NCI-H446 treated with DMSO at 0.1 percent for 48 hours (cell line): ENCODE data around the gene B9D1.

Experiments
- DNase-seq: peaks from one replicate; lab custom pipeline; 2025; lab: John Stamatoyannopoulos, UW

B9D1 gene

GRCh38 chr17:19388791-19389785 lies 26.6 kb upstream of the B9D1 start:
- no peak for DNase-seq

DNA sequence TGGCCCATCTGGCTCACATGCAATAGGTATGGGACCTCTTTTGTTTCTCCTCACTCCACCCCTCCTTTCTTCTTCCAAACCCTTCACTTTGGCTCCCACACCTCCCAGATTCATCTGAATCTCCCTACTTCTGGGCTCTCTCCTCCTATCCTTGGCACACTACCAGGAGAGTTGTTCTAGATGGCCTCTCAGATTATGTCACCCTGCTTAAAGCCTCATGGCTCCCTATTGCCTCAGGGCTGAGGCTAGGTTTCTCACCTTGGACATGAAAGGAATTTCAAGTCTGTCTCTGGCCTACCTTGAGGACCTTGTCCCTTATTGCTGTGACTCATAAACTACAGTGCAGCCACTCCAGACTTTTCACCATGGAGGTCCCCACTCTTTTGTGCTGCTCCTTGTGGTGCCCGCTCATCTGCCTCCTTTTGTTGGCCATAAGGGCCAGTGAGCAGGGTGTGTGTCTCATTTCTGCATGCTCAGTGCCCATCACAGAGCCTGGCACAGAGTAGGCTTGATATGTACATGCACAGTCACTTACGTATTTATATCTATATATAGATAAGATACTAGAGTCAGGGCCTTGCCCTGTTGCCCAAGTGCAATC lies 25.5 kb upstream of the B9D1 start:
- DNase-seq: peak; percentile 96

- peak; percentile 99 for DNase-seq
Measured at GRCh38 chr17:19386974-19387920, 24.7 kb upstream of the B9D1 start, which contains the start of gene MFAP4. Gene MFAP4 (minus strand): TSS chr17:19387190. CDS start chr17:19387155, 35 bp downstream.

- no peak for DNase-seq
Measured at GRCh38 chr17:19386051-19386929, 23.8 kb upstream of the B9D1 start.

DNA sequence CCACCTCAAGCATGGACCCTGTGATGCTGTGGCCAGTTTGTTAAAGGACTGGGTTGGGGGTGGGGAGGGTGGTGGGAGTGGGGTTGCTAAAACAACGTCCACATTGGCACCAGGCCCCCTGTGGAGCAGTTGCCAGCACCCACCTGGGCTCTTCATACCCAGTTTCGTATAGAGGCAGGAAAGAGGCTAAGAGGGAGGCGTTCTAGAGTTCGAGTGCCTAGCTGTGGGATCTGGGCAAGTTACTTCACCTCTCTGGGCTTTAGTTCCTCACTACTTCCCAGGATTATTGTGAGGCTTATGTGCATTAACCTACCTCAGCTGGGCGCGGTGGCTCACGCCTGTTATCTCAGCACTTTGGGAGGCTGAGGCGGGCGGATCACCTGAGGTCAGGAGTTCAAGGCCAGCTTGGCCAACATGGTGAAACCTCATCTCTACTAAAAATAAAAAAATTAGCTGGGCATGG lies 23.0 kb upstream of the B9D1 start:
- DNase-seq: no peak

DNA sequence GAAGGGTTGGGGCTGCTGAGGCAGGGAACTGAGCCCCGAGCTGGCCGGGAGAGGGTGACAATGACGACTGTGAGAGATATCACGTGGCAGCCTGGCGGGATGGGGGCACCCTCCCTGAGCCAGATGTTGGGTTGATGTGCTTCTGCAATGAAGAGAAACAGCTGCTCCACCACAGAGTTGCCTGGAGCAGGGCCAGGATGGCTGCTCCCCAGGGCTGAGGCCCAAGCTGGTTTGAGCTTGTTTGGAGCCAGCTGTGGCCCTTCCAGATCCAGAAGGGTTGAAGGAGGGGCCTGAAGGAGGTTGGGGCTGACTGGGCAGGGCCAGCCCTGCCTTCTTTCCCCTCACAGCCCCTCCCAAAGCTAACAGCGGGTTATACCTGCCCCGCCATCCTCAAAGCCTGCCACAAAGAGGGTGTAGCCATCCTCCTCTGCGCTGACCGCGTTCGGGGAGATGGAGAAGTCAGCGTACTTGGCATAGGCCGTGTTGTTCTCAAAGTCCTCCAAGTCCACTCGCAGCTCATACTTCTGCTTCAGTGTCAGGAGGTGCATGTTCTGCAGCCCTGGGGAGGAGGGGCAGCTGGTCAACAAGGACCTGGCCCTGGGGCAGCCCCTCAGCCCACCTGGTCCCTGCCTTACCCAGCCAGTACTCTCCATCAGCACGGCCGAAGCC lies 22.3 kb upstream of the B9D1 start:
- peak; percentile 84 for DNase-seq

DNA sequence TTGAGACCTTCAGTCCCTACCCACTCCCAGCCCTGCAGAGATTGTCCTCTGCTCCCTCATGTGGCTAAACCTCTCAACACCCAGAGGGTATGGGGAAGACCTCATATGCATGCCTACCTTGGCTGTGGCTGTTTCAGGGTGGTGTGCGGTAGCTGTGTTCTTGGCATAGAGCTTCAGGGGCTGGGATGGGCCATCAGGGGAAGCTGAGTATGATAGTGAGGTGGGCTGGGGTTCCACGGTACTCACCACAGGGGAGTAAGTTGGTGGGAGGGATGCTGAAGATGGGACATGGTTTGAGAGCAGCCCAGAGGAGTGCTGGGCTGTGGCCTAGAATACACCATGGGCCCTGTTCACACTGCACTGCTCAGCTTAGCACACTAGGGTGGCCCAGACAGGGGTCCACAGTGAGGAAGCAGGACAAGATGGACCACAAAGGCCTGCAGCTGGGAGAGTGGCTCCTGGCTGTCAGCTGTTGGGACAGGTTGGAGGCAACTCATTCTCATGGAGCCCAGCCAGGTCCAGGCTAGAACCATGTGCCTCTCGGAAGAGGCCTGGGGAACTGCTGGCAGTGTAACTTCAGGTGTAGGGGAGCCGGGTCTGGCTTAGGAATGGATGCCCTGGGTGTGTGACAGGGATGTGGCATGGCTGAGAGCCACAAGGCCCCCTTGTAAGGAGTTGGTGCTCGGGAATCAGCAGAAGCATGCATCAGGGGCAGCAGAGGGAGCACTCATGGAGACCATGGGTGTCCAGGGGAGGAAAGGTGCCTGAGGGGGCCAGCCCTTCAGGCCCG lies 21.4 kb upstream of the B9D1 start:
- DNase-seq: no peak

DNA sequence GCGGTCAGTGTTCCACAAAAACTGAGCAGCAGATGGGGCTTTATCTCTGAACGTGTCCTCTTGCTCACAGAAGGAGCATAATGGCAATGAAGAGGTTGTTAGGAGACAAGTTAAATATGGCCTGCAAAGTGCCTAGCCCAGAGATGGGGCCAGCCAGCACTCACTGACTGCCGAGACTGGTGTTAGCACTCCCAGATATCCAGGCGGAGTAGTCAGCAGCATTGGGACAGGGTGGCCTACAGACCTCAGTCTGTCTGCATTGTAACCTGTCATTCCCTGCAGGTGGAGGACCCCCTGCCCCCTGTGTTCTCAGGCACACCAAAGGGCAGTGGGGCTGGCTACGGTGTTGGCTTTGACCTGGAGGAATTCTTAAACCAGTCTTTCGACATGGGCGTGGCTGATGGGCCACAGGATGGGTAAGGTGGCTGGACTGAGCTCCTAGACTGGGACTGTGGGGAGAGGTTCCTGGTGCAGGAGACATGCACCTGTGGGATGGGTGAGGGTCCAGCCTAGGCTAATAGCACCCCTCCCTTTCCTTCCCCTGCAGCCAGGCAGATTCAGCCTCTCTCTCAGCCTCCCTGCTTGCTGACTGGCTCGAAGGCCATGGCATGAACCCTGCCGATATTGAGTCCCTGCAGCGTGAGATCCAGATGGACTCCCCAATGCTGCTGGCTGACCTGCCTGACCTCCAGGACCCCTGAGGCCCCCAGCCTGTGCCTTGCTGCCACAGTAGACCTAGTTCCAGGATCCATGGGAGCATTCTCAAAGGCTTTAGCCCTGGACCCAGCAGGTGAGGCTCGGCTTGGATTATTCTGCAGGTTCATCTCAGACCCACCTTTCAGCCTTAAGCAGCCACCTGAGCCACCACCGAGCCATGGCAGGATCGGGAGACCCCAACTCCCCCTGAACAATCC lies 20.3 kb upstream of the B9D1 start:
- DNase-seq: no peak

DNA sequence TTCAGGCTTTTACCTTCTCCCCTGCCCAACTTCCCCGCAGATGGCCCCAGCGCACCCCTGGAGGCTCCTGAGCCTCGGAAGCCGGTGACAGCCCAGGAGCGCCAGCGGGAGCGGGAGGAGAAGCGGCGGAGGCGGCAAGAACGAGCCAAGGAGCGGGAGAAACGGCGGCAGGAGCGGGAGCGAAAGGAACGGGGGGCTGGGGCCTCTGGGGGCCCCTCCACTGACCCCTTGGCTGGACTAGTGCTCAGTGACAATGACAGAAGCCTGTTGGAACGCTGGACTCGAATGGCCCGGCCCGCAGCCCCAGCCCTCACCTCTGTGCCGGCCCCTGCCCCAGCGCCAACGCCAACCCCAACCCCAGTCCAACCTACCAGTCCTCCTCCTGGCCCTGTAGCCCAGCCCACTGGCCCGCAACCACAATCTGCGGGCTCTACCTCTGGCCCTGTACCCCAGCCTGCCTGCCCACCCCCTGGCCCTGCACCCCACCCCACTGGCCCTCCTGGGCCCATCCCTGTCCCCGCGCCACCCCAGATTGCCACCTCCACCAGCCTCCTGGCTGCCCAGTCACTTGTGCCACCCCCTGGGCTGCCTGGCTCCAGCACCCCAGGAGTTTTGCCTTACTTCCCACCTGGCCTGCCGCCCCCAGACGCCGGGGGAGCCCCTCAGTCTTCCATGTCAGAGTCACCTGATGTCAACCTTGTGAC lies 19.4 kb upstream of the B9D1 start:
- DNase-seq: no peak

GRCh38 chr17:19381361-19381740 lies 18.8 kb upstream of the B9D1 start:
- no peak for DNase-seq

DNA sequence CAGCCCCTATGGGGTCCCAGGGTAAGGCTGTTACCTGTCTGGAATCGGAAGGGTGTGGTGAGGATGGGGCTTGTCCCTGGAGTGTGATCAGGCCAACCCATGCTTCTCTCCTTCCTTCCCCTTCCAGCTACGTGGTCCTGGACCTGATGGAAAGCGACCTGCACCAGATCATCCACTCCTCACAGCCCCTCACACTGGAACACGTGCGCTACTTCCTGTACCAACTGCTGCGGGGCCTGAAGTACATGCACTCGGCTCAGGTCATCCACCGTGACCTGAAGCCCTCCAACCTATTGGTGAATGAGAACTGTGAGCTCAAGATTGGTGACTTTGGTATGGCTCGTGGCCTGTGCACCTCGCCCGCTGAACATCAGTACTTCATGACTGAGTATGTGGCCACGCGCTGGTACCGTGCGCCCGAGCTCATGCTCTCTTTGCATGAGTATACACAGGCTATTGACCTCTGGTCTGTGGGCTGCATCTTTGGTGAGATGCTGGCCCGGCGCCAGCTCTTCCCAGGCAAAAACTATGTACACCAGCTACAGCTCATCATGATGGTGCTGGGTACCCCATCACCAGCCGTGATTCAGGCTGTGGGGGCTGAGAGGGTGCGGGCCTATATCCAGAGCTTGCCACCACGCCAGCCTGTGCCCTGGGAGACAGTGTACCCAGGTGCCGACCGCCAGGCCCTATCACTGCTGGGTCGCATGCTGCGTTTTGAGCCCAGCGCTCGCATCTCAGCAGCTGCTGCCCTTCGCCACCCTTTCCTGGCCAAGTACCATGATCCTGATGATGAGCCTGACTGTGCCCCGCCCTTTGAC lies 18.2 kb upstream of the B9D1 start:
- DNase-seq: no peak

DNA sequence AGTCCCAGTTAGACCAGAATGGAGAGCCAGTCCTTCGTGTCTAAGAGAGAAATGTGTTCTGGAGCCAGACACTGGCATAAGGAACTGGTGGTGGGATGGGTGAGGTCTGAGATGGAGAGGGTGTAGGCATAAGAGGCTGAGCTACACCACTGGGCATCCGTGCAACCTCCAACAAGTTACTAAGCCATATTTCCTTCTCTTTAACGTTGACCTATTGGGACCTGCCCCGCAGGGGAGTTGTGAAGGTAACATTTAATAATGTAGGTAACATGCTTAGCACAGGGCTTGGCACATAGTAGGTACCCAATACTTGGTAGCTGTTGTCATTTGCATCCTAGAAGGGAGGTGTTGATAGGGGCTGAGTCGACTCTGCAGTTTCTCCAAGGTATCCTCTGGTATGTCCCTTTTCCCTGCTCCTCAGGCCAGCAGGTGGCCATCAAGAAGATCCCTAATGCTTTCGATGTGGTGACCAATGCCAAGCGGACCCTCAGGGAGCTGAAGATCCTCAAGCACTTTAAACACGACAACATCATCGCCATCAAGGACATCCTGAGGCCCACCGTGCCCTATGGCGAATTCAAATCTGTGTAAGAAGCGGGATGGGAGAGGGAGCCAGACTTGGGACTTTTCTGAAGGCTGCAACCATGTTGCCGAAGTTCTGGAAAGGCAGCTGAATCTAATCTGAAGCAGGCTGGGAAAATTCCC lies 17.0 kb upstream of the B9D1 start:
- DNase-seq: no peak

DNA sequence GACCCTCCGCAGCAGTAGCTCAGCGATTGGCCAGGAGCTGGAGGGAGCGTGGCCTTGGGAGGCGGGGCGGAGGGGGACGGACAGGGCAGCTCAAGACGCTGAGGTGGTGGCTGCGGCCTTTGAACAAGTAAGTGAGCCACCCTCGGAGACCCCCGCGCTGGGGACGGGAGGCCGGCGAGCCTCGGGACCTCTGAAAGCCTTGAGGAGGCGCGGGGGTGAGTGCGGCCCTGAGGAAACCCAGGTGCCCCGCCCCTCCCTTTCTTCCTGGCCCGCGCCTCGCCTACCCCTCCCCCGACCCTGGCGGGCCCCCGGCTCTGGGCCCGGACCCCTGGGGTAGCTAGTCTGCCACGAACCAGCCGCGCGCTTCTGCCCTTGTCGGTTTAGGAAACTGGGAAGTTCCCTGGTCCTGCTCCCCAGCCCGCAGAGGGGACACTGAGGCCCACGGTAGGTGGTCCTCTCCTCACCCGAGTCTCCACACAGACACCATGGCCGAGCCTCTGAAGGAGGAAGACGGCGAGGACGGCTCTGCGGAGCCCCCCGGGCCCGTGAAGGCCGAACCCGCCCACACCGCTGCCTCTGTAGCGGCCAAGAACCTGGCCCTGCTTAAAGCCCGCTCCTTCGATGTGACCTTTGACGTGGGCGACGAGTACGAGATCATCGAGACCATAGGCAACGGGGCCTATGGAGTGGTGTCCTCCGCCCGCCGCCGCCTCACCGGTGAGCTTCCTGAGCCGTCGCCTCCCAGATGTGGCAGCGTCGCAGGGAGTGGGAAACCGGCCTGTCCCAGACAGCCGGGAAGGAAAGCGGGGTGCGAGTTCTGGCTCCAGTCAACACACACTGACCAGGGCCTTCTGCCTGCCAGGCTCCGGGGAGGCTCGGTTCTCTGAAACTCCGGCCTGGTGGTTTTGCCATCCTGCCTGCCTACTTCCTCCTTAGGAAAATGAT lies 16.2 kb upstream of the B9D1 start, which contains the start of gene MAPK7:
Gene MAPK7, plus strand, starts transcription at position 83 of the 945 bp plus-strand sequence. Its CDS starts 403 bp downstream, at position 486.
- no peak for DNase-seq

DNA sequence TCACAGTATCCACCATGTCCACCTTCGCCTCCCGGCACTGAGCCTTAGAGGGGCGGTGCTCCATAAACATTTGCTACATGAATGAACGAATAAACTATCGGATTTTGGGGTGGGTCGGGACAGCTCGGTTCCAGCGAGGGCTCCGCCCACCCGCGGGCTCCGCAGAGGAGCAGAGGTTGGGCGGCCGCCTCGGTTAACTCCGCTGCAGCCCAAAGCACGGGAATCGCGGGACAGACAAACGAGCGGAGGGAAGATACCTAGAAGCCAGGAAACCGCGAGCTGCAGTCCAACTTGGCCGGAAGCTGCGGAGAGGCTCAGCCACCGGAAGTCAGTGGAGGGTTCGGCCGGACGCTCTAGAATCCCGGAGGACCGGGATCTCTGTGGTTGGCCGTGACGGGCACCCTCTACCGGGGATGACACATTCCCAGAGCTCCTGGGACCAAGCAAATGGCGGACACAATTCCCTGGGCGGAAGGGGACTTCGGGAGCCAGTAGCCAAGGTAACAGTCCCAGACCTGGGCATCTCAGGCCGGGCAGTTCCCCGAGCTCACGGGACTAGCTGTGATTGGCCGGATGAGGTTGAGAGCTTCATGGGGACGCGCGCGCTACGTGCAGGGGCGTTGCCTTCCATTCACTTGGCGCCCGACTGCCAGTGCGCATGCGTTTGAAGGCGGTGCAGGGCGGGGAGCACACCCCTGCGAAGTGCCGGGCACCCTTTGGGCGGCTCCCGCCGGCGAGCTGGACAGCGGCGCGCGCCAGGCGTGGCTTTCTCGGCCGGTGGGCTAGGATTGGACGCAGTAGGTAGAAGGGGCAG lies 15.3 kb upstream of the B9D1 start:
- peak; percentile 97 for DNase-seq
